Transverse colon (tissue), 3 donors: ENCODE data around the gene AGPAT2.
"Not testable (repeated sequence)": the region's sequence is repeated elsewhere in the genome, so short reads cannot be mapped to it uniquely, and the experiment has no call there.

Source experiments
- CTCF ChIP-seq, 5 experiments: fragments of 200-600 bp in 3 of 5; fragments of 450-650 bp in 2 of 5; sonication (generic) in 3 of 5; IDR thresholded peaks; 1 replicate in 2 of 5; 2 replicates in 3 of 5; pipeline ENCODE4 v1.5.1; 2016 to 2017; ENCODE audit warnings: antibody characterized with exemption in 5 of 5, inconsistent platforms in 3 of 5, mild to moderate bottlenecking in 2 of 5, moderate library complexity in 1 of 5
- POLR2A ChIP-seq: fragments of 450-650 bp; IDR thresholded peaks from one replicate; pipeline ENCODE4 v1.6.1; 2016; ENCODE audit warnings: antibody characterized with exemption, mild to moderate bottlenecking, moderate library complexity

GRCh38 chr9:136704741-136705140 is 17.5 kb upstream of the AGPAT2 start:
- TF ChIP-seq POLR2A; CTCF (IDR thresholded peaks at IDR 0.05): not testable (repeated sequence)
